ENCODE results near the gene ARAP1. TPM values are rescaled to one million over a fixed set of nuclear protein-coding genes. Genes with fewer than 3 reads are reported as not detected.
A peak's percentile ranks its signal among the peaks of the same experiment; 100 is the strongest.

Gene ARAP1
- total and polyA plus RNA-seq, 8 donors: 21.5 to 73.5 (median 37.9) TPM

- Histone ChIP-seq H3K36me3 (peaks cover 0 to 7% (median 0%) of the 10 kb centered on the region in 3 donors), H3K27me3 (no peaks in the 10 kb centered on the region), H3K9me3 (no peaks in the 10 kb centered on the region), H3K4me3 (no peak overlapping the region), H3K4me1 (no peaks in the 10 kb centered on the region), H3K27ac (no peak overlapping the region)
- FAIRE-seq (no peak), ATAC-seq (no peak), DNase-seq (no peak)
- intact Hi-C loops (cut with DNase I): loop anchor here in 1 of 3 donors (10.0 kb wide), 1 partner anchor 221 kb away; no protein-coding TSS in a partner anchor
- TF ChIP-seq CTCF (IDR thresholded peaks at IDR 0.05): no peak
- WGBS, 2 donors: 80% methylated on average over 24 of the region's 24 CpGs
Observed at GRCh38 chr11:72685560-72686480, 66.4 kb downstream of the ARAP1 start.

- H3K27me3 ChIP-seq: no peaks in the 10 kb centered on the region
- WGBS, 2 donors: 67 to 69% methylated on average over 9 of the region's 9 CpGs
- peak in 5 of 6 donors; percentile 21 to 81 (median 48) for DNase-seq
- TF ChIP-seq CTCF (IDR thresholded peaks at IDR 0.05): peak; percentile 27 to 35 (median 32)
- FAIRE-seq: no peak
- H3K4me1 ChIP-seq: no peaks in the 10 kb centered on the region
- no peaks in the 10 kb centered on the region for H3K9me3 ChIP-seq
- H3K27ac ChIP-seq: no peak overlapping the region
- intact Hi-C loops (cut with DNase I): loop anchor here in 1 of 3 donors (10.0 kb wide), 1 partner anchor 220 kb away; no protein-coding TSS in a partner anchor
- H3K4me3 ChIP-seq: no peak overlapping the region
- peak; percentile 58 to 73 (median 70) for ATAC-seq
- peaks cover 0 to 5% (median 0%) of the 10 kb centered on the region in 3 donors for H3K36me3 ChIP-seq
Observed at GRCh38 chr11:72684236-72684912, 67.8 kb downstream of the ARAP1 start.

- Histone ChIP-seq H3K27ac (no peak overlapping the region), H3K36me3 (peaks cover 0 to 5% (median 0%) of the 10 kb centered on the region in 3 donors), H3K4me3 (no peak overlapping the region), H3K4me1 (no peaks in the 10 kb centered on the region), H3K9me3 (no peaks in the 10 kb centered on the region), H3K27me3 (no peaks in the 10 kb centered on the region)
- FAIRE-seq: no peak
- DNase-seq: peak in 5 of 6 donors; percentile 27 to 88 (median 67)
- TF ChIP-seq CTCF (IDR thresholded peaks at IDR 0.05): peak; percentile 68 to 94 (median 86)
- intact Hi-C loops (cut with DNase I): loop anchor here in 1 of 3 donors (10.0 kb wide), 1 partner anchor 219 kb away; no protein-coding TSS in a partner anchor
- 55 to 60% methylated on average over 7 of the region's 7 CpGs for WGBS, 2 donors
- ATAC-seq: peak; percentile 66 to 77 (median 74)
Observed at GRCh38 chr11:72683782-72684200, 68.4 kb downstream of the ARAP1 start.

- ATAC-seq: no peak
- no peak overlapping the region for H3K4me3 ChIP-seq
- H3K9me3 ChIP-seq: no peaks in the 10 kb centered on the region
- intact Hi-C loops (cut with DNase I): loop anchor here in 1 of 3 donors (10.0 kb wide), 1 partner anchor 218 kb away; no protein-coding TSS in a partner anchor
- DNase-seq: no peak
- H3K27me3 ChIP-seq: peaks cover 0 to 2% (median 0%) of the 10 kb centered on the region in 4 donors
- no peak overlapping the region for H3K27ac ChIP-seq
- FAIRE-seq: no peak
- peaks cover 0 to 2% (median 0%) of the 10 kb centered on the region in 3 donors for H3K36me3 ChIP-seq
- TF ChIP-seq CTCF (IDR thresholded peaks at IDR 0.05): no peak
- WGBS, 2 donors: 53 to 64% methylated on average over 4 of the region's 4 CpGs
- H3K4me1 ChIP-seq: no peaks in the 10 kb centered on the region
Observed at GRCh38 chr11:72682858-72683243, 69.4 kb downstream of the ARAP1 start.

Data from pancreas (tissue), 10 donors.